AG09309 (cell line): ENCODE measurements around the gene TM4SF1.
"Not testable (repeated sequence)": the region's sequence is repeated elsewhere in the genome, so short reads cannot be mapped to it uniquely, and the experiment has no call there.

Experiments used
- DNase-seq: peaks from one replicate; pipeline ENCODE4 v3.0.0-alpha.2; 2010; ENCODE audit warnings: low read depth
- H3K4me3 ChIP-seq: 2 replicates; pipeline ENCODE4 v1.5.1; 2011; ENCODE audit warnings: mild to moderate bottlenecking, low read depth, low read length, moderate library complexity; ENCODE audit not compliant: control insufficient read depth
- CTCF ChIP-seq: IDR thresholded peaks from 2 replicates; pipeline ENCODE4 v1.5.1; 2011; ENCODE audit warnings: mild to moderate bottlenecking, low read depth, low read length, inconsistent platforms; ENCODE audit not compliant: insufficient read depth, control insufficient read depth; ENCODE audit errors: missing control alignments

TM4SF1 gene

GRCh38 chr3:149384167-149384566 lies 6.7 kb upstream of the TM4SF1 start:
- no peak for DNase-seq
- no peak overlapping the region for H3K4me3 ChIP-seq
- TF ChIP-seq CTCF, result no peak

GRCh38 chr3:149383703-149384102 lies 6.3 kb upstream of the TM4SF1 start:
- DNase-seq, result no peak
- no peak overlapping the region for H3K4me3 ChIP-seq
- TF ChIP-seq CTCF, result no peak

GRCh38 chr3:149382518-149382917 lies 5.1 kb upstream of the TM4SF1 start:
- no peak for TF ChIP-seq CTCF
- no peak for DNase-seq
- H3K4me3 ChIP-seq, result no peak overlapping the region

- peak; percentile 72 for DNase-seq
- H3K4me3 ChIP-seq, result no peak overlapping the region
- TF ChIP-seq CTCF, result no peak
These were observed 4.6 kb upstream of the TM4SF1 start for GRCh38 chr3:149382101-149382467.

GRCh38 chr3:149381173-149382100 lies 4.0 kb upstream of the TM4SF1 start:
- TF ChIP-seq CTCF, result no peak
- DNase-seq, result no peak
- H3K4me3 ChIP-seq, result no peak overlapping the region

- H3K4me3 ChIP-seq, DNase-seq: not testable (repeated sequence)
These were observed 2.8 kb upstream of the TM4SF1 start for GRCh38 chr3:149380220-149380619.

- no peak for TF ChIP-seq CTCF
- DNase-seq, result no peak
These were observed 1.2 kb upstream of the TM4SF1 start for GRCh38 chr3:149378478-149379309.

More at GRCh38 chr3:149378478-149379309, 1.2 kb upstream of the TM4SF1 start:
- H3K4me3 ChIP-seq, result no peak overlapping the region
